Chondrocyte (in vitro differentiated cells): ENCODE measurements around the gene FUT9. TPM values are rescaled to one million over a fixed set of nuclear protein-coding genes. Genes with fewer than 3 reads are reported as not detected.

Experiments
- DNase-seq: peaks from one replicate; pipeline ENCODE4 v3.0.0; 2021; ENCODE audit warnings: mixed read lengths, low spot score
- H3K27ac Mint-ChIP-seq: one replicate; pipeline ENCODE4 v1.8.0; 2021; ENCODE audit warnings: mild to moderate bottlenecking, moderate library complexity, mixed read lengths; ENCODE audit not compliant: unreplicated experiment
- H3K27me3 Mint-ChIP-seq: 2 replicates; pipeline ENCODE4 v1.8.0; 2021; ENCODE audit warnings: low read depth, mixed read lengths
- H3K36me3 Mint-ChIP-seq: 2 replicates; pipeline ENCODE4 v1.8.0; 2021; ENCODE audit warnings: low read depth, mixed read lengths
- H3K4me1 Mint-ChIP-seq: 2 replicates; pipeline ENCODE4 v1.8.0; 2021; ENCODE audit warnings: low read depth, mild to moderate bottlenecking, mixed read lengths
- H3K4me3 Mint-ChIP-seq: one replicate; pipeline ENCODE4 v1.8.0; 2021; ENCODE audit warnings: mild to moderate bottlenecking, moderate library complexity, mixed read lengths; ENCODE audit not compliant: unreplicated experiment
- H3K9me3 Mint-ChIP-seq: 2 replicates; pipeline ENCODE4 v1.8.0; 2021; ENCODE audit warnings: low read depth, mixed read lengths
- CTCF ChIP-seq: fragments of 200-600 bp; sonication (generic); IDR thresholded peaks from 2 replicates; pipeline ENCODE4 v1.5.0; 2021; ENCODE audit warnings: antibody characterized with exemption, mild to moderate bottlenecking, moderate library complexity
- total RNA-seq: library from RNA; stranded (reverse); gene quantifications from 3 replicates; pipeline ENCODE4 v1.2.1, GENCODE V29; 2021

FUT9 gene
- total RNA-seq, 1 donor from 2014 or later = not detected

GRCh38 chr6:96153775-96154174 is 138.0 kb downstream of the FUT9 start:
- H3K4me3 Mint-ChIP-seq = no peak overlapping the region
- TF ChIP-seq CTCF = no peak
- no peaks in the 10 kb centered on the region for H3K4me1 Mint-ChIP-seq

GRCh38 chr6:96156425-96156824 is 140.7 kb downstream of the FUT9 start:
- TF ChIP-seq CTCF = no peak
- H3K4me3 Mint-ChIP-seq = no peak overlapping the region
- no peaks in the 10 kb centered on the region for H3K4me1 Mint-ChIP-seq
- peaks cover 9% of the 10 kb centered on the region for H3K27me3 Mint-ChIP-seq
- no peak overlapping the region for H3K27ac Mint-ChIP-seq
- no peaks in the 10 kb centered on the region for H3K36me3 Mint-ChIP-seq
- no peaks in the 10 kb centered on the region for H3K9me3 Mint-ChIP-seq
- DNase-seq = no peak

More at GRCh38 chr6:96153775-96154174, 138.0 kb downstream of the FUT9 start:
- H3K27me3 Mint-ChIP-seq = peaks cover 15% of the 10 kb centered on the region
- no peak for DNase-seq
- no peak overlapping the region for H3K27ac Mint-ChIP-seq
- no peaks in the 10 kb centered on the region for H3K36me3 Mint-ChIP-seq
- H3K9me3 Mint-ChIP-seq = no peaks in the 10 kb centered on the region

GRCh38 chr6:96157018-96157565 is 141.3 kb downstream of the FUT9 start:
- no peaks in the 10 kb centered on the region for H3K36me3 Mint-ChIP-seq
- H3K4me1 Mint-ChIP-seq = no peaks in the 10 kb centered on the region
- H3K27me3 Mint-ChIP-seq = peaks cover 9% of the 10 kb centered on the region
- DNase-seq = no peak
- no peaks in the 10 kb centered on the region for H3K9me3 Mint-ChIP-seq
- no peak for TF ChIP-seq CTCF
- no peak overlapping the region for H3K27ac Mint-ChIP-seq
- H3K4me3 Mint-ChIP-seq = no peak overlapping the region

DNA sequence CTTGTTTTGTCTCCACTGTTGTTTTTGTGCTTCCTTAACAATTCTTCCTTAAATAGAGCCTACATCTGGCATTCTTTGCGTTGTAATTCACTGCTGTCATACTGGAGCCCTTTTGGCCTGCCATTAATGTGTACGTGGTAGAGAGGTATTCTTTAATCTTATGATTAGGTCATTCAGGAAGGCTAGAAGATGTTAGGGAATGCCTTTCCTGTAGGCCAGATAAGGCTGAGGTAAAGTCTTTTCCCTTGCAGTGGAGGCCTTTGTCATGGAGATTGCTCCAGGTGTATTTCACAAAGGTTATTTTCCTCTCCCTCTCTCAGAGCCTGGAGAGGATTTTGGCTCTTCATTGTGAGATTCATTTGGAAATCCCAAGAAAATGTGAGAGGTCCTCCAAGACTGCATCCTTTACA is 146.9 kb downstream of the FUT9 start:
- Mint-ChIP-seq H3K36me3 (no peaks in the 10 kb centered on the region), H3K27ac (no peak overlapping the region), H3K9me3 (no peaks in the 10 kb centered on the region), H3K4me1 (no peaks in the 10 kb centered on the region), H3K4me3 (no peak overlapping the region), H3K27me3 (peaks cover 2% of the 10 kb centered on the region)
- TF ChIP-seq CTCF = no peak
- no peak for DNase-seq

DNA sequence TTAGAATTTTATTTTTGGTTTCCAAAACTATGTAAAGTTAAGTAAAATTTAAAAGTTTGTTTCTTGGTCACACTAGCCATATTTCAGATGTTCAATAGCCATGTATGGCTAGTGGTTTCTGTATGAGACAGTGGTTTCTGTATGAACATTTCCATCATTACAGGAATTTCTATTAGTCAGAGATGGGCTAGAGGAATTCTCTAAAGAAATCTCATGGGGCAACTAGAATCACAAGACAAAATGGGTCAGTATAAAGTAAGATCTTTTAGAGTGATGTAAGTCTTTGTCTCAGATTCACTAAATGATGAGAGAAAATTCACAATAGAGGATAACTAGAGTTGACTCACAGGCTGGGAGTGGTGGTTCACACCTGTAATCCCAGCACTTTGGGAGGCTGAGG is 149.0 kb downstream of the FUT9 start:
- Mint-ChIP-seq H3K36me3 (no peaks in the 10 kb centered on the region), H3K27ac (no peak overlapping the region), H3K9me3 (no peaks in the 10 kb centered on the region), H3K4me3 (no peak overlapping the region), H3K27me3 (peaks cover 7% of the 10 kb centered on the region), H3K4me1 (no peaks in the 10 kb centered on the region)
- DNase-seq = no peak
- TF ChIP-seq CTCF = no peak
